Measurements from ENCODE around the gene ANTXR1. TPM values are rescaled to one million over a fixed set of nuclear protein-coding genes. Genes with fewer than 3 reads are reported as not detected.

ANTXR1 gene
- total and polyA plus RNA-seq, 9 of the 15 experiments (the other 6 are each of a cell fraction or from before 2014, with no cell fraction given), result 0.07 to 1.00 (median 0.54) TPM

- TF ChIP-seq MNT (conservative IDR thresholded peaks at IDR 0.05) (peak; percentile 72 to 75), NR4A1 (CRISPR knock-in tag; IDR thresholded peaks at IDR 0.05) (no peak), NR4A1 (tag; IDR thresholded peaks at IDR 0.05) (peak; percentile 54; the same call in 1 of the 2 replicates), HMBOX1 (IDR thresholded peaks at IDR 0.05) (no peak), ZNF175 (CRISPR knock-in tag; IDR thresholded peaks at IDR 0.05; ENCODE audit: low read depth) (peak; percentile 64; the same call in 1 of the 2 replicates), ETS2 (tag; IDR thresholded peaks at IDR 0.05; ENCODE audit: borderline replicate concordance, poor library complexity, severe bottlenecking) (no peak), MYNN (IDR thresholded peaks at IDR 0.05) (peak; percentile 63; the same call in 1 of the 2 replicates), MYNN (CRISPR knock-in tag; IDR thresholded peaks at IDR 0.05) (no peak), SMC3 (conservative IDR thresholded peaks at IDR 0.05; ENCODE audit: insufficient read depth, low read depth, low read length) (0 out of 2 replicates have a peak, but pooled peaks have one; percentile 12), MAX (CRISPR knock-in tag; IDR thresholded peaks at IDR 0.05) (peak; percentile 82), PHB (CRISPR knock-in tag; IDR thresholded peaks at IDR 0.05) (no peak), MITF (IDR thresholded peaks at IDR 0.05) (no peak), NBN (IDR thresholded peaks at IDR 0.05; ENCODE audit: low read depth) (0 out of 2 replicates have a peak, but pooled peaks have one; percentile 51)
Measured at GRCh38 chr2:69177785-69178636, 165.0 kb downstream of the ANTXR1 start (continued).
